Osteoblast (primary cell): ENCODE results near the gene AARS1. TPM values are rescaled to one million over a fixed set of nuclear protein-coding genes. Genes with fewer than 3 reads are reported as not detected.
"Not testable (repeated sequence)": the region's sequence is repeated elsewhere in the genome, so short reads cannot be mapped to it uniquely, and the experiment has no call there.

Source experiments
- DNase-seq: peaks from one replicate; pipeline ENCODE4 v3.0.0; 2011; ENCODE audit warnings: low spot score, mixed read lengths; ENCODE audit not compliant: insufficient read length; ENCODE audit errors: missing footprints
- H2AFZ ChIP-seq: 2 replicates; pipeline ENCODE4 v1.6.0; 2011; ENCODE audit warnings: mild to moderate bottlenecking, low read length
- H3K27ac ChIP-seq: 2 replicates; pipeline ENCODE4 v1.5.1; 2011; ENCODE audit warnings: mild to moderate bottlenecking, low read depth, low read length, moderate library complexity
- H3K27me3 ChIP-seq: 2 replicates; pipeline ENCODE4 v1.6.0; 2012; ENCODE audit warnings: mild to moderate bottlenecking, control low read depth, inconsistent platforms, low read length, moderate library complexity; ENCODE audit not compliant: insufficient read depth
- H3K36me3 ChIP-seq: 2 replicates; pipeline ENCODE4 v1.5.1; 2011; ENCODE audit warnings: mild to moderate bottlenecking, low read length, control low read depth, moderate library complexity; ENCODE audit not compliant: insufficient read depth
- H3K4me1 ChIP-seq: 2 replicates; pipeline ENCODE4 v1.5.1; 2011; ENCODE audit warnings: mild to moderate bottlenecking, low read length, control low read depth, moderate library complexity; ENCODE audit not compliant: insufficient read depth
- H3K4me2 ChIP-seq: 2 replicates; pipeline ENCODE4 v1.6.0; 2011; ENCODE audit warnings: mild to moderate bottlenecking, low read length; ENCODE audit not compliant: insufficient read depth
- H3K4me3 ChIP-seq: fragments of 200-600 bp; sonication (generic); 3 replicates; pipeline ENCODE4 v1.5.1; 2012; ENCODE audit warnings: mild to moderate bottlenecking, low read length, inconsistent platforms; ENCODE audit not compliant: insufficient read depth
- H3K79me2 ChIP-seq: 2 replicates; pipeline ENCODE4 v1.6.0; 2012; ENCODE audit warnings: mild to moderate bottlenecking, low read length, control low read depth, inconsistent platforms; ENCODE audit not compliant: insufficient read depth
- H3K9me3 ChIP-seq: 2 replicates; pipeline ENCODE4 v1.5.1; 2011; ENCODE audit warnings: low read depth, low read length, control low read depth
- H4K20me1 ChIP-seq: 2 replicates; pipeline ENCODE4 v1.6.0; 2012; ENCODE audit warnings: mild to moderate bottlenecking, low read length, control low read depth; ENCODE audit not compliant: insufficient read depth
- total RNA-seq: library from RNA; depleted of rRNA; stranded (reverse); fragments of >200 nt; gene quantifications from 2 replicates; pipeline ENCODE4 v1.2.3, GENCODE V29; 2012
- TF ChIP-seq, protein P1 (sequence below): IDR thresholded peaks from 2 replicates; pipeline ENCODE4 v1.5.1; 2011; ENCODE audit warnings: mild to moderate bottlenecking, low read depth, low read length, moderate library complexity; ENCODE audit errors: extremely low read depth

Gene AARS1
- 197 and 213 TPM in 2 replicates for total RNA-seq

DNA sequence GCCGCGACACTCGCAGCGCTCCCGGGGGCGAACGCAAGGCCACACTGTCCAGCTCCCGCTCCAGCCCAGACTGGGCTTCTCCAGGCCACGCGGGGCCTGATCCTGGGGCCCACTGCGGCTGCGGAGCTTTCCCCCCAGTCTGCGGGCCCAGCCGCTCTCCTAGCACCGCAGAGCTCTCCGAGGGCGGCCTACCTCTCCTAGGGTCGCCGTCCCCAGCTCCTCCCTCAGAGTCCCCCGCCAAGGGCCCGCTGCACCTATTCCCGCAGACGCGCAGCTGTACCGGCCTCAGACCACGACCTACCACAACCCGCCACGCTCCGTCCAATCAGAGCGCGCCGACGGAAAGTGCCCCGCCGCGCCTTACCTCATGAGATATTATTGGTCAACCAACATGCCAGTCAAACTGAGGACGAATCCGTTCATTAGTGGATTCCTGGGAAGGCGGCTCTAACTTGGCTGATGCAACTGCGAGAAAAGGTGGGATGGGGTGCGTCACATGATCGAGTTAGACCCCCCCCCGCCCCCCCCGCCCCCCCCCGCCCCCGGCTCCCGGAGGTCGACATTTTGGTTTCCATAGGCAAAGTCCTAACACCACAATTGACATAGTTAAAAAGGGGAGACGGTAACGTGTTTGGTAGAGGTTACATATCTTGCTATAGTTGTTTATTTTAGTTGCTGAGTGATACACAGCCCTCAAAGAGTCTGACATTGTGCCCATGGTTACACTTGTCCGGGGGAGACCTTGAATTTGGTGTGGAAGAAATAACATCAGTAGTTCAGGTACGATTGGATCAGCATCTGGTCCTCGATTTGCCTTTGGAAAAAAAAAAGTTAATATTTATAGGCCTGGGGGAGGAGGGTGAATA is at the start of gene AARS1:
Gene AARS1, minus strand, starts transcription at position 278 of the 866 bp plus-strand sequence. CDS start 6,743 bp downstream, outside the sequence.
- TF ChIP-seq, protein P1, sequence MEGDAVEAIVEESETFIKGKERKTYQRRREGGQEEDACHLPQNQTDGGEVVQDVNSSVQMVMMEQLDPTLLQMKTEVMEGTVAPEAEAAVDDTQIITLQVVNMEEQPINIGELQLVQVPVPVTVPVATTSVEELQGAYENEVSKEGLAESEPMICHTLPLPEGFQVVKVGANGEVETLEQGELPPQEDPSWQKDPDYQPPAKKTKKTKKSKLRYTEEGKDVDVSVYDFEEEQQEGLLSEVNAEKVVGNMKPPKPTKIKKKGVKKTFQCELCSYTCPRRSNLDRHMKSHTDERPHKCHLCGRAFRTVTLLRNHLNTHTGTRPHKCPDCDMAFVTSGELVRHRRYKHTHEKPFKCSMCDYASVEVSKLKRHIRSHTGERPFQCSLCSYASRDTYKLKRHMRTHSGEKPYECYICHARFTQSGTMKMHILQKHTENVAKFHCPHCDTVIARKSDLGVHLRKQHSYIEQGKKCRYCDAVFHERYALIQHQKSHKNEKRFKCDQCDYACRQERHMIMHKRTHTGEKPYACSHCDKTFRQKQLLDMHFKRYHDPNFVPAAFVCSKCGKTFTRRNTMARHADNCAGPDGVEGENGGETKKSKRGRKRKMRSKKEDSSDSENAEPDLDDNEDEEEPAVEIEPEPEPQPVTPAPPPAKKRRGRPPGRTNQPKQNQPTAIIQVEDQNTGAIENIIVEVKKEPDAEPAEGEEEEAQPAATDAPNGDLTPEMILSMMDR = no peak
- no peaks in the 10 kb centered on the region for H3K9me3 ChIP-seq
- H2AFZ ChIP-seq = peak within 1 kb of the TSS; percentile 96
- peak within 1 kb of the TSS; percentile 93 for H3K4me3 ChIP-seq
- H3K27me3 ChIP-seq = no peaks in the 10 kb centered on the region
- H3K36me3 ChIP-seq = peaks cover 16% of the 10 kb centered on the region
- peaks cover 15% of the 10 kb centered on the region for H4K20me1 ChIP-seq
- H3K27ac ChIP-seq = peak within 1 kb of the TSS; percentile 97
- peak; percentile 99 for DNase-seq
- peaks cover 44% of the 10 kb centered on the region for H3K79me2 ChIP-seq
- H3K4me1 ChIP-seq = peaks cover 9% of the 10 kb centered on the region
- peak within 1 kb of the TSS; percentile 96 for H3K4me2 ChIP-seq

DNA sequence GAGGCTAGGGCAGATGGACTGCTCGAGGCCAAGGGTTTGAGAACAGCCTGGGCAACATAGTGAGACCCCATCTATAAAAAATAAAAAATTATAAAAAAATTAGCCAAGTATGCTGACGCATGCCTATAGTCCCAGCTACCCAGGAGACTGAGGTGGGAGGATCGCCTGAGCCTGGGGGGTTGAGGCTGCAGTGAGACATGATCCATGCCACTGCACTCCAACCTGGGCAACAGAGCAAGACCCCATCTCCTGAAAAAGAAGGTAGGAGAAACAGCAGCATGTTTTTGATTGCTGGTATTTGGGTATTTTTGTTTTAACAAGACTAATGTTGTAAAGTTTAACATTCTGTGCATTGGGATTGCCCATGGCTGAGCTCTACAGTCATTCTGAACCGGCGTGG is 48.5 kb upstream of the AARS1 start:
- H3K27me3 ChIP-seq = no peaks in the 10 kb centered on the region
- H4K20me1 ChIP-seq = no peaks in the 10 kb centered on the region
- H3K27ac ChIP-seq = no peak overlapping the region
- no peak overlapping the region for H3K4me2 ChIP-seq
- H3K4me3 ChIP-seq = no peak overlapping the region
- TF ChIP-seq, protein P1 = no peak
- H3K4me1 ChIP-seq = no peaks in the 10 kb centered on the region
- H3K36me3 ChIP-seq = peaks cover 19% of the 10 kb centered on the region
- no peak overlapping the region for H2AFZ ChIP-seq
- H3K79me2 ChIP-seq = no peaks in the 10 kb centered on the region
- no peaks in the 10 kb centered on the region for H3K9me3 ChIP-seq
- DNase-seq = no peak

DNA sequence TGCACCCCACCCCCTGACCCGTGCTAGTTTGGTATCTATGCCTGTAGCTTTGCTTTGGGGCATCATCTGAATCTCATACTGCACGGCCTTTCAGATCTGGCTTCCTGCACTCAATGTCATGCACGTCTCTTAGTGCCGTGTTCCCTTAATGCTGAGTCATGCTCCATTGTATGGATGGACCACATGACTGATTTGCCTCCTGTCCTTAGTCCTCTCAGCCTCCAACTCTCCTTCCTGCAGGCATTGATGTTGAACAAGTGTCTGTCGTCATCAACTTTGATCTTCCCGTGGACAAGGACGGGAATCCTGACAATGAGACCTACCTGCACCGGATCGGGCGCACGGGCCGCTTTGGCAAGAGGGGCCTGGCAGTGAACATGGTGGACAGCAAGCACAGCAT is 43.4 kb upstream of the AARS1 start:
- not testable (repeated sequence) for H3K4me2 ChIP-seq, H3K4me3 ChIP-seq, H2AFZ ChIP-seq, H3K79me2 ChIP-seq, H3K27ac ChIP-seq, H3K4me1 ChIP-seq, DNase-seq, H4K20me1 ChIP-seq, H3K27me3 ChIP-seq, H3K9me3 ChIP-seq
- peaks cover 30% of the 10 kb centered on the region for H3K36me3 ChIP-seq

DNA sequence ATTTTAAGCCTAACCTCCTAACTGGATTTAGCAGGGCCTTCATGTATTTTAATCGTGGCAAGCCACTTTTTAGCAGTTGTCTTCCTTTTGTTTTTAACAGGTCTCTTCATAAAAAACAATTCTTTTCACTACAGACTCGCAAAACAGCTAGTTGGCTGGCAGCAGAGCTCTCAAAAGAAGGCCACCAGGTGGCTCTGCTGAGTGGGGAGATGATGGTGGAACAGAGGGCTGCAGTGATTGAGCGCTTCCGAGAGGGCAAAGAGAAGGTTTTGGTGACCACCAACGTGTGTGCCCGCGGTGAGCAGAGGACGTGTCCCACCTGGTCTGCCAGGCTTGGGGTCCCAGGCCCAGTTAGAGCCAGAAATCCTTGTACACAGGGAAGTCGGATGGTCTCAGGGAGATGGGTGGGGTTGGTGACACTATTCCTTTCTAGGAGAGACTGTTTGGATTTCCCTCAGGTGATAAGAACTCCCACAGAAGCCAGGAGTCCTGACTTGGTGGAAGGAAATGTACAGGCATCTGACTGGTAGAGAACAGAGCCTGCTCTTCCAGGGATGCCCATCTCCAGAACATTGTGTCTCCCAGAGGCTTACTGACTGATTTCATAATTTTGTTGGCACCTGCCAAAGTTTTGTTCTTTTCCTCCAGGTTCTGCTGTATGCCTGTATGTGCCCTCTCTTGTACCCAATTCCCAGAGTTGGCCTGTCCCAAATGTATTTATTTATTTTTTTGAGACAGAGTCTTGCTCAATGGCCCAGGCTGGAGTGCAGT is 42.5 kb upstream of the AARS1 start:
- TF ChIP-seq, protein P1 = peak; percentile 55
- Histone ChIP-seq H3K36me3 (peaks cover 32% of the 10 kb centered on the region), H4K20me1 (no peaks in the 10 kb centered on the region), H3K27me3 (no peaks in the 10 kb centered on the region), H3K4me3 (no peak overlapping the region), H3K9me3 (no peaks in the 10 kb centered on the region), H3K27ac (no peak overlapping the region), H3K4me1 (no peaks in the 10 kb centered on the region), H3K4me2 (no peak overlapping the region), H3K79me2 (no peaks in the 10 kb centered on the region), H2AFZ (no peak overlapping the region)
- no peak for DNase-seq
